ENCODE data around the gene VPS35L.

The VPS35L gene

DNA sequence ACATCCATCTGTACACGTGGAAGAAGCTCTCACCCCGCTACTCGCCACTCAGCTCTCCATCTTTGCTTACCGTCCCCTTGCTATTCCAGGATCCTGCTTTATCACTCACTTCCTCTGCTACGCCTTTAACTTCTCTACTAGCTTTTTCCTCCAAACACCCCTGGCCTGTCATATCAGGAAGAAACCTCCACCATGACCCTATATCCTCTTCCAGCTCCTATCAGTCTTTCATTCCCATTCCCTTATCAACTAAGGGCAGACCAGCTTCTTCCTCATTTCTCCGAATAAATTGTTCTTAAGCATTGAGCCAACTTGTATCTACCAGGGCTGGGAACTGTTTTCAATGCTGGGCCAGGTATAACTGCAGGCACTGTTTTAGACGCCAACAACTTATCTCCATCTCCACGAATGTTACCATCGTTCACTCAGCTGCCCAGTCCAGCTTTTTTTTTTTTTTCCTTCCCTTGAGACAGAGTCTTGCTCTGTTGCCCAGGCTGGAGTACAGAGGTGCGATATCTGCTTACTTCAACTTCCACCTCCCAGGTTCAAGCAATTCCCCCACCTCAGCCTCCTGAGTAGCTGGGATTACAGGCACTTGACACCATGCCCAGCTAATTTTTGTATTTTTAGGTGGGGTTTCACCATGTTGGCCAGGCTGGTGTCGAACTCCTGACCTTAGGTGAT, 166.9 kb downstream of the VPS35L start:
- TF ChIP-seq ZNF274 (IDR thresholded peaks at IDR 0.05; ENCODE audit: low read depth, low read length): no peak
- H3K4me3 ChIP-seq (ENCODE audit: low read length): no peak overlapping the region

DNA sequence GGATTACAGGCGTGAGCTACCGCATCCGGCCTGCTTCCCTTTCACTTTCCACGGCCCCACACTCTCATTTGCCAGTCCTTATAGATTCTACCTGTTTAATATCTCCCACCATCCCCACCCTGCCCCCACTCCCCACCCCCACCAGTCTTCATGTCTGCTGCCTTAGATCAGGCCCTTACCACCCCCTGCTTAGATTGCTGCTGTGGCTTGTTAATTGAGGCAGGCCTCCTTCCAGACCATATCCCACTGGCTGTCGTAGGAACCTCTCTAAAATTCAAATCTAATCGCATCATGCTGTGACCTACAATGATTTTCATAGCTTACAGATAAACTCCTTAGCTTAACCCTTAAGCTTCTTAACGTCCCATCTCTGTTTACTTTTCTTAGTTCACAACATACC, 167.5 kb downstream of the VPS35L start:
- H3K4me3 ChIP-seq (ENCODE audit: low read length): no peak overlapping the region
- TF ChIP-seq ZNF274 (IDR thresholded peaks at IDR 0.05; ENCODE audit: low read depth, low read length): no peak

DNA sequence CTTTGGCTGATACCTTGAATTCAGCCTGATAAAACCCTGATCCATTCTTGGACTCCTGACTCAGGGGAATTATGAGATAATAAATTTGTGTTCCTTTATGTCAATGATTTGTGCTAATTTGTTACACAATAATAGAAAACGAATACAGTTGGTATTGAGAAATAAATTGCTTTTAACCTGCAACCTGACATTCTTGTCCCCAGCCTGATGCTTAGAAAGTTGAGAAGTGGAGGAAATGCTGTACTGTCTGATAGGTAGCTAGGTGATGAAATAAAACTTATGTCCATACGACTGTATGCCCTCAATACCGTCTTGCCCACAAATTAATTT, 173.1 kb downstream of the VPS35L start:
- no peak overlapping the region for H3K4me3 ChIP-seq (ENCODE audit: low read length)
- no peak for TF ChIP-seq ZNF274 (IDR thresholded peaks at IDR 0.05; ENCODE audit: low read depth, low read length)

DNA sequence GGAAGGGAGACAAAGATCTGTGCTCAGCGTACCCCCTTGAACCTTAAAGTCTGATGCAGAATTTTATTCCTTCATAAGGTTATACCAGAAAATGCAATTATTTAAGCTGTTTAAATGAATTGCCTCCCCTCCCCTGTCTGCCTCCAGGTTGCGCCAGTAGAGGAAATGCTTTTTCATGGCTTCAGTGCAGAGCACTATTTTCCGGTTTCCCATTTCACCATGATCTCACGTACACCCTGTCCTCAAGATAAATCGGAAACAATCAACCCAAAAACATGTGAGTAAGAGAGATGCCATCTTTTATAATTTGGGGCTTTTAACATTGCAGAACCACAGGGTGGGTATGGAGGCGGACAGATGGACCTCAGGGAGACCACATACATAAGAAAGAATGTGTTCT, 178.0 kb downstream of the VPS35L start:
- TF ChIP-seq ZNF274 (IDR thresholded peaks at IDR 0.05; ENCODE audit: low read depth, low read length): no peak
- H3K4me3 ChIP-seq (ENCODE audit: low read length): no peak overlapping the region

DNA sequence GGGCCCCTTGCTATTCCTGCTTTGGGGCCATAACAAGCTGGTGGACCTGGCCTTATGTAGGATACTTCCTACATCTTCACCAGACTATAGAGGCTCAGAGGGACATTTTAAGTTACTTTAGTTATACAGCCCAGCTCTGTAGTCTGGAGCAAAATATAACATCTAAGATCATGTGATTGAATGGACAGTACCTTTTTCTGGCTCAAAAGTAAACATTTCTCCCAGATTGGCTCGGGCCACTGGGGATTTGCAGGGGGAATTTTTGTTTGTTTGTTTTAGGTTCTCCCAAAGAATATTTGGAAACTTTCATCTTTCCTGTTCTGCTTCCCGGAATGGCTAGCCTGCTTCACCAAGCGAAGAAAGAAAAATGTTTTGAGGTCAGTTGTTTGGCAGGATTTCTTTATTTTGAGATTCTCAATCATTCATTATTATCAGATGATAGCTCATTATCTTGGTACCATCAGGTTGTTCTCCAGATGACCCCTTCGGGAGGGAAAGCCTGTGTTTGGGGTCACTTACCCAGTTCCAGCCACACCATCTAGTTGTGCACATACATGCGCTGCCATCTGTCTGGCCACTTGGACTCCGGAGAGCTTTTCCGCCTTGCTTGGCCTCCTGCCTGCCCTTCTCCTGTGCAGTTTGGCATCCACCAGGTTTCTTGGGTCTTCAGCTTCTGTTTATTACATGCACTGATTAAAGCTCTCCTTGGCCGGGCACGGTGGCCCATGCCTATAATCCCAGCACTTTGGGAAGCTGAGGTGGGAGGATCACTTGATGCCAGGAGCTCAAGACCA, 179.8 kb downstream of the VPS35L start:
- H3K4me3 ChIP-seq (ENCODE audit: low read length): no peak overlapping the region
- no peak for TF ChIP-seq ZNF274 (IDR thresholded peaks at IDR 0.05; ENCODE audit: low read depth, low read length)

DNA sequence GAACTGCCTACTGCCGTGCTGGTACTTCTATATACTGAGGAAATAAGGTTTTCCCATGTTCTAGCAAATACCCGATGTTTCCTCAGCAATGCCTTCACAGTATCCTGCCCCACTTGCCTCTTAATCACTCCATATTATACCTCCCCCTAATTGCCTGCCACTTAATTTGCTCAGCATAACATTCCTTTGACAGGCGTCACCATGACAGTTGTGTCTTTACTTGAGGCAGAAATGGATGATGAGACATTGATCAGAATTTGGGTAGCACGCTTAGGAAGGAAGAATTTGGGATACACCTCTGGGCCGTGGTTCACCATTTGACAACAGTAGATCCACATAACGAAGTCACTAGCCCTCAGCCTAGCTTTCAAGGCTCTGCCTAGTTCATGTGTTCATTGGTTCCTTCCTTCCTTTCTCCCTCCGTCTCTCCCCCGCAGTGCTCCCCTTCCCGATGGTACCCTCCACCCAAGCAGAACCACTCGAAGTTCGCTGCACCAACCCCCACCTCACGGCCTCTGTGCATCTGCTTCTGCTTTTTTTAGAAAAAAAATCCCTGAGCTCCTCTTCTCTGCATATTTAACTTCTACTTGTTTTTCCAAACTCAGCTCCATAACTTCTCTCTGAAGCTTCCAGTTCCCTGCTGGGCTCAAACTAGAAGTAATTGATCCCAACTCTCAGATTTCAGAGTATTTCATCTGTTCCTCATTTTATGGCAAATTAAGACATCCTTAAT, 182.0 kb downstream of the VPS35L start:
- no peak for TF ChIP-seq ZNF274 (IDR thresholded peaks at IDR 0.05; ENCODE audit: low read depth, low read length)
- no peak overlapping the region for H3K4me3 ChIP-seq (ENCODE audit: low read length)

DNA sequence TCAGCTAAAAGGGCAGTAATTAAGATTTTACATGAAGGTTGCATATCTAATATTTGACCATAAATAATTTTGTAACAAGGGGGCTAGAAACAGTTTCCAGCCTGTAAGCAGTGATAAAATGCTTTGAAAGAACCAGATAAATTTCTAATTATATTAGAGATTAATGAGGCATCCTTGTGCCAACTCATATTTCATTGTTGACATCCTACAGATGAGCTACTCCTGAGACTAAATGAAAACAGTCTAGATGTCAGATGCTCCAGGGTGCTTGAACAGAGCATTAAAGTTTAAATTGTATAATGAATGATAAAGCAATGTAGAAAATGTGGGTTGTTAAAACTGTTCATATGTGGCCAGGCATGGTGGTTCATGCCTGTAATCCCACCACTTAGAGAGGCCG, 185.9 kb downstream of the VPS35L start:
- no peak for TF ChIP-seq ZNF274 (IDR thresholded peaks at IDR 0.05; ENCODE audit: low read depth, low read length)
- no peak overlapping the region for H3K4me3 ChIP-seq (ENCODE audit: low read length)

DNA sequence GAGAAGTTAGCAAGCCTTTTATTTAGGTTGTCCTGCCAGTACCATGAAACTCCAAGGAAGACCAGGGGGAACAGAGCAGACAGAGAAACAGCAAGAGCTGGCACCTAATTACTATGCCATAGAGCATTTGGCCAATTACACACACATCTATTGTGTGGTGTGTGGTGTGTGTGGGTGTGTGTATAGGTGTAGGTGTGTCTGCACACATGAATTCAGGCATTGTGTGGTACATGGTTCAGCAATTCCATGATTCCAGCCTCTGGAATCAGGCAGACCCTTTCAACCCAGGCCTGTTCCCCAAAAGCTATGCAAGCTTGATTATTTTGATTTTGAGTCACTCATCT, 188.3 kb downstream of the VPS35L start:
- H3K4me3 ChIP-seq (ENCODE audit: low read length): no peak overlapping the region
- no peak for TF ChIP-seq ZNF274 (IDR thresholded peaks at IDR 0.05; ENCODE audit: low read depth, low read length)

DNA sequence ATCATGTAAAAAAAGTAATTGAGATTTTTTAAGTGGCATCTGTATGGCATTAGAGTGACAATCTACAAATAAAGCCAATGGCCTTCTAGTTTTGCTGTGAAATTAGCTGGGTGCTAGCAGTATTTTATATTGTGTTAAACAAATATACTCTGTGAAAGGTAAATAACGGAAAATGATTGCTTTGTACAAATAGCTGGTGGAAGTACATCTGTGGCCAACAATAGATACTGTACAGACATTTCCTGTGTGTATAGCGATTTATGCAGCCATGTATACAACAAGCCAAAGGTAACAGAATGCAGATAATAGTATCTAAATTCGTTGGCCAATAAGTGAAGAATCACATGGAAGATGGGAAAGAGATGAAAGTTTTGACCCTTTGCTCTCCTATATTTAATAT, 189.2 kb downstream of the VPS35L start:
- no peak overlapping the region for H3K4me3 ChIP-seq (ENCODE audit: low read length)
- TF ChIP-seq ZNF274 (IDR thresholded peaks at IDR 0.05; ENCODE audit: low read depth, low read length): no peak

DNA sequence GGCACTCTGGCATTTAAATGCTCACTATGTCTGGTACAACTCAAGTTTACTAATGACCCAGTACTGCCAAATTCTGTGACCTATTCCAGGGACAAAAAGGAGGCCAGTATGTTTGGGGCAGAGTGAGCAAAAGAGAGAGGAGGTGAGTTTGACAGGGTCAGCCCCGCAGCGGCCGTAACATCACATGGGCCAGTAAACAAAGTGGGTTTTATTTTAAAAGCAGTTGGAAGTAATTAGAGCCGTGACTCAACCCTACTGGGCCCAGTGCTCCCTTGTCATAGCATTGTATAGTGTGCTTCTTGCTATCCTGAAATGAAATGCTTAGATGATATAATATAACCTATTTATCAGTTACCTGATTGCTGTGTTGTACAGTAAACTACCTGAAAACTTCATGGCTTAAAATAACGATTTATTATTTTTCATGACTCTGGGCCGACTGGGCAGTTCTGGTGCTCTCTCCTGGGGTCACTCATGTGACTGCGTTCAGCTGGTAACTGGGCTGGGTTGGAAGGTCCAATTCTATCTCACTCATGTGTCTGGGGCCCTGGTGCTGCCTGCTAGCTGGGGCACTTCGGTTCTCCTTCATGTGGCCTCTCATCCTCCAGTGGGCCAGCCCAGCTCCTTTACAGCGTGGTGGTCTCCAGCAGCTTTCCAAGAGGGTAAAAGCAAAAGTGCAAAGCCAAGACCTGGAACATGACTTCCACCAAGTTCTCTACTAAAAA, 189.9 kb downstream of the VPS35L start:
- TF ChIP-seq ZNF274 (IDR thresholded peaks at IDR 0.05; ENCODE audit: low read depth, low read length): no peak
- H3K4me3 ChIP-seq (ENCODE audit: low read length): no peak overlapping the region

DNA sequence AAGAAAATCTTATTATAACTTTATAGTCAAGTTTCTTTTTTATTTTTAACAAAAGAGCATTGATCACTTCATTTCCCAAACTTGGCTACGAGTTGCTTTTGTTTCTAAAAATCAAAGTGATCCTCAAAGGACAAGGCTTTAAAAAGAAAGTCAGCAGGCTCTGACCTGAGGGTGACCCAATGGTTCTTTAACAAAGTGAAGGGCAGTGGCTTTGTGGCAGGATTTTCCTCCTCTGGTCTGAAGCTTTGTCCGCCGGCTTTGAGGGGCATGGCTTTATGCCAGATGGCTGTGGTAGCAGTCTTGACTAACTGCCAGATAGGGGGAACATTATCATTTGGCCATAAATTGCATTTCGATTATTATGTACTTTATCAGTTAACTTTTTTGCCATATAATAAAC, 191.1 kb downstream of the VPS35L start:
- no peak for TF ChIP-seq ZNF274 (IDR thresholded peaks at IDR 0.05; ENCODE audit: low read depth, low read length)
- no peak overlapping the region for H3K4me3 ChIP-seq (ENCODE audit: low read length)

DNA sequence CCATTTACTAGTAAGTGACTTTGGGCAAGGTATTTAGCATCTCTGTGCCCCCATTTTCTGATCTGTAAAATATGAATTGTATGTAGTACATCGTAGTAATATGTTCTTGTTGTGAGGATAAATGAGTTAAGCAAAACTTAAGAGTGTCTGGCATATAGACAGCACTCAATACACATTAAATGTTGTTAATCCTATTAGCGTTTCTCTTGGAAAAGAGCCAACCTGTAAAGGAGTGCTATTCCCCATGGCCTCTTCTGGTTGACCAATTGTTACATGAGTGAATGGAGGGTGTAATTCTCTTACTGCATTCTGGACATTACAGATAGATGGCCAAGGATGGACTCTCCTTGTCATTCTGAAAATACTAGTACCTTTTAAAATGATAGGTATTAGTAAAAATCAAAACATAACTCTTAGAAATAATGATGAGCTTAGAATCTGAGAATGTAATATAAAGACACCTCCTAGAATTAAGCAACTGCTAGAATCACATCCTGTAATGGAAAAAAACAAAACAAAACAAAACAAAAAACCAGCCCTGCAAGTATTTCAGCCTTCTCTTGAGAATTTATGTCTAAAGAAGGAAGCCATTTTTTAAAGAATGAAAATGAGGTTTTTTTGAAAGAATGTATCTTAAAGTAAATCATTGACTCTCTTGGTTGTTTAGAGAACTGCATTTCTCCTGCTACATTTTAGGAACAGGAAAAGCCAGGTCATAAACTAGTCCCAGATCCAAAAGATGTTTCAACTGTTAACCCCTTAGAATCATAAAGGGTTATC, 193.1 kb downstream of the VPS35L start:
- no peak overlapping the region for H3K4me3 ChIP-seq (ENCODE audit: low read length)
- no peak for TF ChIP-seq ZNF274 (IDR thresholded peaks at IDR 0.05; ENCODE audit: low read depth, low read length)

DNA sequence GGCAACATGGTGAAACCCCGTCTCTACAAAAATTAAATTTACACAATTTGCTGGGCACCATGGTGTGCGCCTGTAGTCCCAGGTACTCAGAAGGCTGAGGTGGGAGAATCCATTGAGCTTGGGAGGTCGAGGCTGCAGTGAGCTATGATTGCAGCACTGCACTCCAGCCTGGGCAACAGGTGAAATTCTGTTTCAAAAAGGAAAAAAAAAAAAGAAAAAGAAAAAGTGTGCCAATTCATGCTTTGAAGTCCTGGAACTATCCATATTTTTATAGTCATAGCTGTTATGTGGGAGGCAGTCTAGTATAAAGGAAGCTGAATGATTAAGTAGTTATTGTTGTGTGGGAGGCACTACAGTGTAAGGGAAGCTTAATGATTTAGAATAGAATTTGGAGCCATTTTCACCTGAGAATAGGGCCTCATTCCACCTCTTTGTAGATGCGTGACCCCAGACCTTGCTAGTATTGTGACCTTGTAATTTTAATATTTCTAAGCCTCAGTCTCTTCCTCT, 194.1 kb downstream of the VPS35L start:
- TF ChIP-seq ZNF274 (IDR thresholded peaks at IDR 0.05; ENCODE audit: low read depth, low read length): no peak
- H3K4me3 ChIP-seq (ENCODE audit: low read length): no peak overlapping the region
